ENCODE results near the gene NCR3LG1. TPM values are rescaled to one million over a fixed set of nuclear protein-coding genes. Genes with fewer than 3 reads are reported as not detected.

The NCR3LG1 gene
- total and polyA plus RNA-seq, 8 donors = under 0.01 to 13.6 (median 4.1) TPM; not detected in 1

DNA sequence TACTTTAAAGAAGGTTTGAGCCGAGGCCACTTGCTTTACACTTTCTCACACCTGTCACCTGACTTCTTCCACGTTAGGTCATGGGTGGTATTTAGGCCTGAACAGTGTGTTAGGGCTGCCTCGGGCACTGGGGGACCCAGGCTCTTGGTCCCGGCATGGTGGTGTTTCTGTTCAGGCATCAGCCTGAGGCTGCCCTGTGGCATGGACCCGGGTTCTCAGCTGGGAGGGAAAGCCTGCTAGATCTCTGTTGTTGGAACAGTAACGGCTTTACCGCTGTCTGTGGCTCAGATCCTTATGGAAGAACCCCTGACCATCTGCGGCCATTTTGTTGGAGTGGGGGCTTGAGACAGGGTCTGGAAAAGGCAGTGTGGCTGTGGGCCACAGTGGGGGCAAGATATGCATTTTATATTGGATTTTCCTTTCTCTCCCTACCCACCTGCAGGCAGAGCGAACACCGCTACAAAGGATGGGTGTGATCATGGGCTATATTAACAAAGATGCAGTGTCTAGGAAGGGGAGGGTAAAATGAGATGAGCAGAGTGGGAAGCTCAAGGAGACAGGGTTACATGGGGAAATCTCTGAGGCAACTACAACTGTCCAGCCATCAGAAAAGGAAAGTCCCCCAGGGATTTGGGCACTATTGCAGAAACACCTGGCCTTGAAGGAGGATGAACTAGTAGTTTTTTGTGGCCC lies 38.5 kb downstream of the NCR3LG1 start:
- WGBS, 5 donors = 56 to 65% (median 59%) methylated on average over 10 of the region's 10 CpGs
- intact Hi-C loops (cut with DNase I; ENCODE audit: low total_unique reads) = no loop called here

DNA sequence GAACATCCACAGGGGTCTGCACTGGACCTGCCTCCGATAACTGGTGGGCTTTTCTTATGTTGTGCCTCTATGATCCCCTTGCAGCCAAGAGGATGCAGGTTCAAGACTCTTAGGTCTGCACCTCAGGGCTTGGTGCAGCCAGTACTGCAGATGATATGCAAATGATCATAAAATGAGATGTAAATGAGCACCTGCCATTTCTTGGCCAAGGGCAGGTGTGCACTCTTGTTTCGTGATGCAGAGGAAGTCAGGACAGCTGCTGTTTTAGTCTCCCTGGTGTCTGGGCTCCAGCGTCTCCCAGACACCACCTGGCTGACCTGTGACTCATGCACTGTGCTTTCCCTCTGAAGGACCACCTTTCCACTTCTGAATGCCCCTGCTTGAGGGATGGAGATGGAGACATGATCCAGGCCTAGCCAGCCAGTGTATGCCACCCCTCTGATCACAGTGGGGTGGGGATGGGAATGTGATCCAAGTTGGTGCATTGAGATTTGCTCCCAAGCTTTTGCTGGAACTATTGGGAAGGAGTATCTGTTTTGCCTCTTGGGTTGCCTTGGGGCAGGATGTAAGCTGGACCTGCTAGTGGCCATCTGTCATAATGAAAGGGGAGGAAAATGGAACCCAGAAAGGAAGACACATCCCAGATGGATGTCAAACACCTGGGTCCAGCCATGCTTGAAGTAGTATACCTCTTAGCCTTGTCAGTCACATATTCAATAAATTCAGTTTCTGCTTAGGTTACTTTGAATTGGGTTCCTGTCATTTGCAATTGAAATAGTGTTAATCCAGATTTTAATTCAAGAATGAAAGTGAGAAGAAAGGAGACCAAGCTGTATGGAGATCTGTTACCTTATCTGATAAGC lies 40.1 kb downstream of the NCR3LG1 start:
- H3K36me3 ChIP-seq = no peaks in the 10 kb centered on the region
- no peaks in the 10 kb centered on the region for H3K9me3 ChIP-seq
- intact Hi-C loops (cut with DNase I; ENCODE audit: low total_unique reads) = no loop called here
- H3K27me3 ChIP-seq = peaks cover 0 to 15% (median 0%) of the 10 kb centered on the region in 3 donors
- DNase-seq = no peak
- TF ChIP-seq POLR2AphosphoS5 (IDR thresholded peaks at IDR 0.05) (no peak), EP300 (IDR thresholded peaks at IDR 0.05) (no peak), POLR2A (IDR thresholded peaks at IDR 0.05) (no peak)
- TF ChIP-seq, protein P1, sequence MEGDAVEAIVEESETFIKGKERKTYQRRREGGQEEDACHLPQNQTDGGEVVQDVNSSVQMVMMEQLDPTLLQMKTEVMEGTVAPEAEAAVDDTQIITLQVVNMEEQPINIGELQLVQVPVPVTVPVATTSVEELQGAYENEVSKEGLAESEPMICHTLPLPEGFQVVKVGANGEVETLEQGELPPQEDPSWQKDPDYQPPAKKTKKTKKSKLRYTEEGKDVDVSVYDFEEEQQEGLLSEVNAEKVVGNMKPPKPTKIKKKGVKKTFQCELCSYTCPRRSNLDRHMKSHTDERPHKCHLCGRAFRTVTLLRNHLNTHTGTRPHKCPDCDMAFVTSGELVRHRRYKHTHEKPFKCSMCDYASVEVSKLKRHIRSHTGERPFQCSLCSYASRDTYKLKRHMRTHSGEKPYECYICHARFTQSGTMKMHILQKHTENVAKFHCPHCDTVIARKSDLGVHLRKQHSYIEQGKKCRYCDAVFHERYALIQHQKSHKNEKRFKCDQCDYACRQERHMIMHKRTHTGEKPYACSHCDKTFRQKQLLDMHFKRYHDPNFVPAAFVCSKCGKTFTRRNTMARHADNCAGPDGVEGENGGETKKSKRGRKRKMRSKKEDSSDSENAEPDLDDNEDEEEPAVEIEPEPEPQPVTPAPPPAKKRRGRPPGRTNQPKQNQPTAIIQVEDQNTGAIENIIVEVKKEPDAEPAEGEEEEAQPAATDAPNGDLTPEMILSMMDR (IDR thresholded peaks at IDR 0.05) = no peak
- 67 to 86% (median 74%) methylated on average over 3 of the region's 3 CpGs for WGBS, 5 donors
- no peak overlapping the region for H3K4me3 ChIP-seq
- peaks cover 4 to 25% (median 16%) of the 10 kb centered on the region in 4 donors for H3K4me1 ChIP-seq
- no peak overlapping the region for H3K27ac ChIP-seq

More for the DNA sequence above, 38.5 kb downstream of the NCR3LG1 start:
- Histone ChIP-seq H3K4me1 (peaks cover 4 to 38% (median 18%) of the 10 kb centered on the region in 4 donors), H3K9me3 (no peaks in the 10 kb centered on the region), H3K27me3 (peaks cover 0 to 15% (median 0%) of the 10 kb centered on the region in 3 donors), H3K27ac (peak overlapping the region; percentile 38 to 82 (median 78)), H3K36me3 (no peaks in the 10 kb centered on the region), H3K4me3 (peak overlapping the region in 2 of 4 donors; percentile 59 to 60)
- DNase-seq = no peak
- TF ChIP-seq POLR2A (IDR thresholded peaks at IDR 0.05) (no peak), POLR2AphosphoS5 (IDR thresholded peaks at IDR 0.05) (no peak), EP300 (IDR thresholded peaks at IDR 0.05) (no peak)
- TF ChIP-seq, protein P1 (IDR thresholded peaks at IDR 0.05) = no peak

DNA sequence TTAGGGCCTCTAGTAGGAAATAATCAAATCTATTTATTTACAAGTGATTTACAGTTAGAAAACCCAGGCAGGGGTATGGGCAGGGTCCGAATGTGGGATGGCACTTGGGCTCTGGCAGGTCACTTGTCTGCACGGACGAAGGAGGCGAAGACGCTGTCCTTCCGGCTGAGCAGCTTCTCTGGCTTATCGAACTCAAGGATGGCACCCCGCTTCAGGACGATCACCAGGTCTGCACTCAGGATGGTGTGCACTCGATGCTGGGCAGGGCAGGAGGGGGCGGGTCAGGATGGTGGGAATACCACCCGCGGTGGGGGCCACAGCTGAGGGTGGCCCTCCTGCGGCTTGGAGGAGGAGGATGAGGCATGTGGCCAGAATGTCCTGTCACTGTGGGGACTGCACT lies 41.3 kb downstream of the NCR3LG1 start:
- H3K4me3 ChIP-seq = no peak overlapping the region
- H3K4me1 ChIP-seq = peaks cover 4 to 20% (median 16%) of the 10 kb centered on the region in 4 donors
- no peak for DNase-seq
- H3K9me3 ChIP-seq = no peaks in the 10 kb centered on the region
- intact Hi-C loops (cut with DNase I; ENCODE audit: low total_unique reads) = no loop called here
- peaks cover 0 to 10% (median 0%) of the 10 kb centered on the region in 3 donors for H3K27me3 ChIP-seq
- WGBS, 5 donors = 85 to 93% (median 91%) methylated on average over 13 to 14 of the region's 14 CpGs
- no peak overlapping the region for H3K27ac ChIP-seq
- TF ChIP-seq POLR2AphosphoS5 (IDR thresholded peaks at IDR 0.05) = no peak
- no peak for TF ChIP-seq POLR2A (IDR thresholded peaks at IDR 0.05)
- no peak for TF ChIP-seq EP300 (IDR thresholded peaks at IDR 0.05)
- TF ChIP-seq, protein P1 (IDR thresholded peaks at IDR 0.05) = no peak
- H3K36me3 ChIP-seq = no peaks in the 10 kb centered on the region

DNA sequence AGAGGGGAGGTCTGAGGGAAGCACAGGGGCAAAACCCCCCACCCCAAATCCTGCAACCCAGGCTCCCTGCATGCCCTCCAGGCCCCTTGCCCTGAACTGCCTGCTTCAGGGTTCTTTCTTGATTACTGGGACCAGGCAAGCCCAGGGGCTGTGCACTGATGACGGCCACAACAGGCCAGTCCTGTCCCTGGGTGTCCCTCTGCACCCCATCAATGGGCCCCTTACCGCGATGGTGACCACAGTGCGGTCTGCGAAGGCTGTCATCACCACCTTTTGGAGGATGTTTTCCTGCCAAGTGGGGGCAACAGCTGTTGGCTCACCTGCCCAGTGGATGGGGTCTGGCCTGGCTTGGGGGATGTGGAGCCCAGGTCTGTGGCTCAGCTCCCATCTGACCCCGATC lies 41.9 kb downstream of the NCR3LG1 start:
- Histone ChIP-seq H3K27ac (no peak overlapping the region), H3K4me3 (no peak overlapping the region), H3K27me3 (peaks cover 0 to 4% (median 0%) of the 10 kb centered on the region in 3 donors), H3K4me1 (peaks cover 4 to 14% (median 12%) of the 10 kb centered on the region in 4 donors), H3K9me3 (no peaks in the 10 kb centered on the region), H3K36me3 (no peaks in the 10 kb centered on the region)
- WGBS, 5 donors = 79 to 100% (median 86%) methylated on average over 2 to 6 of the region's 6 CpGs
- intact Hi-C loops (cut with DNase I; ENCODE audit: low total_unique reads) = no loop called here
- no peak for TF ChIP-seq POLR2A (IDR thresholded peaks at IDR 0.05)
- TF ChIP-seq, protein P1 (IDR thresholded peaks at IDR 0.05) = no peak
- no peak for TF ChIP-seq POLR2AphosphoS5 (IDR thresholded peaks at IDR 0.05)
- TF ChIP-seq EP300 (IDR thresholded peaks at IDR 0.05) = no peak
- no peak for DNase-seq
